Ecto neural progenitor cell (in vitro differentiated cells): ENCODE data around the gene UNC13C.
"Not testable (repeated sequence)": the region's sequence is repeated elsewhere in the genome, so short reads cannot be mapped to it uniquely, and the experiment has no call there.

Source experiments
- DNase-seq: peaks from one replicate; pipeline ENCODE4 v3.0.0-alpha.2; 2018; ENCODE audit warnings: low spot score

Gene UNC13C

GRCh38 chr15:54305138-54305537 is 326.9 kb downstream of the UNC13C start:
- no peak for DNase-seq

DNA sequence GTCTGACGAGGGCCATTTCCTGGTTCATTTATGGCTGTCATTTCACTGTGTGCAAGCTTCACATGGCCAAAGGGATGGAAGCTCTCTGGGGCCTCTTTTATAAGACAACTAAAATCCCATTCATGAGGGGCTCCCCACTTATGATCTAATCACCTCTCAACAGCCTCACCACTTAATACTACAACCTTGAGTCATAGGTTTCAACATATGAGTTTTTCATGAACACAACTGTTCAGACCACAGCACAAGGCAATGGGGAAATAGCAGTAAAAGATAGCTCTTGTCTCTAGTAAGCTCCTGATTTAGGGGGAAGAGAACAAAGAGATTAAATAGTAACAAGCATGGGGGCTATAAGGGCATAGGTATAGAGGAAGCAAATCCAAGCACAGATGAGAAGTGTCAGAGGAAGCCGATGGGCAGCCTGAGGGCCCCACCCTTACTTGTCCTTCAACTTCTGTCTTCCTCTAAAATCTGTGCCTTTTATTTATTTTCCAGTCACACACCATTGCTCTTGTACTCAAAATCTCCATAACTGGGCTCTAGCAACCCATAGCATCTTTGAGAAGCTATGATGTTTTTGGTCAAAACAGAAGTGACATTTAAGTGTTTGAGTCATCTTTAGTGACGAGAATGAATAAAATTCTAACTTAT is 329.1 kb downstream of the UNC13C start:
- no peak for DNase-seq

GRCh38 chr15:54307926-54308325 is 329.7 kb downstream of the UNC13C start:
- no peak for DNase-seq

DNA sequence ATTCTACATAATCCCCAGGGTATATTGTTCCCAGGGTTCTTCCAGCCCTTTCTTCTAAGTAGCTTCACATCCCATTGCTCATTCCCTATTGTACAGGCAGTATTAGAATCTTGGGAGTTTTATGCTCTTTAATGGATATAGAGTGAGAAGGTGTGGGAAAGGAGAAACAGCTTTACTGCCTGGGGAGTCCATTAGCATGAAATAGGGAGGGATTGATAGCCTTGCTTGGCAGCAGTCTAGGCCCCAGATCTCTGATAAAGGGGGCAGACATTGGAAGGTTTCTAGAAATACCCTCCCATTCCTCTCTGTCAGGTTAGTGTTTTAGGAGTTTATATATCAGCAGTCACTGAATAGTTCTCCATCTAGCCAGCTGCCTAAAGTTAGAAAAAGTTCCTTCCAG is 334.3 kb downstream of the UNC13C start:
- DNase-seq: no peak

- no peak for DNase-seq
Observed at GRCh38 chr15:54321426-54321825, 343.2 kb downstream of the UNC13C start.

DNA sequence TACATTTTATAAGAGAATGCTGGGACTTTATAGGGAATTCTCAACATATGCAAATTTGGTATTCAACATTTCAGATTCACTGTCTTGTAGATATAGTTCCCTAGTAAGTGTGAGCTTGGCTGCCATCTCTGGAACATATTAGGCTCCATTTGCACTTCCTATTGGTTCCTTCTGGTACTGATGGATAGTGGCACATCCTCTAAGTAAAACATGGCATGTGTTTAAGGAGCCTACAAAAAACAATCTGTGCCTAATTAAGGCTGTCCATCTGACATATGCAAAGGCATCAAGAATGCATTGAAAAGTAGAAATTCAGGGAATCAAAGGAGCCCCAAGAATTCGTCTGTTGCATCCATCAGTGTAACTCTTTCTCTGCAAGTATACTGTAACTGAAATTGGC is 344.1 kb downstream of the UNC13C start:
- no peak for DNase-seq

DNA sequence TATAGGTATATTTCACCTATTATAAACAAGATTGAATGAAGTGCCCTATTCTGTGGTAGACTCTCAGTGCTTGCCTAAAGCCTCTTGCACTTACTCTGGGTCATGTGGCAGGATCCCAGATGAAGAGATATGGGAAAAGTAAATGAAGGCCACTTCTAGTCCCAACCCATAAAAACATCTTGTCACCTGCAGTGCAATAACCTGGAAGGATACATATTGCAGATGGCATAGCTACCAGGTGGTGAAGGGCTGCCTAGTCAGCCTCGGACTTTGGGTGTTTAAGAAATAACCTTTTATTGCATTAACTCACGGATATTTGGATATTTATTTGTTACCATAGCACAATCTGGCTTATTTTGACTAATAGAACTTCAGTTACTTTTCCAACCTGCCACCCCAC is 367.1 kb downstream of the UNC13C start:
- DNase-seq: no peak

DNA sequence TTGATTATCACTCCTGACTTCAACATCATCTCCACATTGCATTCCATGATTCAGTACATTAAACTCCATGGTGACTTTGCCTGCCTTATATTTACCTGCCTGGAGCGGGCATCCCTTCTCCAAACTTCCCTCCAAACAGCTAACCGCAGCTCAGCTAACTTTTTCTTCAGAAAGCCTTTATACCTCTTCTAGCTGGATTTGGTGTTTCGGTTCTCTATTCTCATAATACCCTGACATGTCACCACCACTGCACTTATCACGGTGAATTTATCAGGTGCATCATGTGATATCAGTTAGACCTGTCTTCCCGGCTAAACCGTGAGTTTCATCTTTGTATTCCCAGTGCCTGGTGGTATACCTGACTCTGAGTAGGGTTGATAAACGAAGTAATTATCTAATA is 367.6 kb downstream of the UNC13C start:
- no peak for DNase-seq

- DNase-seq: no peak
Observed at GRCh38 chr15:54347082-54347827, 369.0 kb downstream of the UNC13C start.

GRCh38 chr15:54353726-54354125 is 375.5 kb downstream of the UNC13C start:
- no peak for DNase-seq

- DNase-seq: no peak
Observed at GRCh38 chr15:54354341-54354740, 376.1 kb downstream of the UNC13C start.

DNA sequence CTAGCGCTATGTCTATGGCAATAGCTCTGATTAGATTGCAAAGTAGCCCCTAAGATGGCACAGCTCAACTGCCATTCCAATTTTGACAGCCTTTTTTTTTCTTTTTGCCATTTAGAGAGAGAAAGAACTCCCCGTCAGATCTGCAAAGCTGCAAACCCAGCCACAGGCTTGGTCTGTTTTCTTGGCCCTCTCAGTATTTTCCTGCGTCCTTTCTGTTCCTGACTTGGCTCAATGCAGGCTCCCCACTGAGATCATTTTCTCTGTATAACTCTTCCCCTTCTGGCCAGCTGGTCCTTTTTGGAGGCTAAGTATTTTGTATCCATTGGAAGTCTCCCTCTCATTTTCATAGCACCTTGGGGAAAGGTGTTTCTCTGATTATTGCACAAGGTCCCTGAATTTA is 386.7 kb downstream of the UNC13C start:
- DNase-seq: no peak

DNA sequence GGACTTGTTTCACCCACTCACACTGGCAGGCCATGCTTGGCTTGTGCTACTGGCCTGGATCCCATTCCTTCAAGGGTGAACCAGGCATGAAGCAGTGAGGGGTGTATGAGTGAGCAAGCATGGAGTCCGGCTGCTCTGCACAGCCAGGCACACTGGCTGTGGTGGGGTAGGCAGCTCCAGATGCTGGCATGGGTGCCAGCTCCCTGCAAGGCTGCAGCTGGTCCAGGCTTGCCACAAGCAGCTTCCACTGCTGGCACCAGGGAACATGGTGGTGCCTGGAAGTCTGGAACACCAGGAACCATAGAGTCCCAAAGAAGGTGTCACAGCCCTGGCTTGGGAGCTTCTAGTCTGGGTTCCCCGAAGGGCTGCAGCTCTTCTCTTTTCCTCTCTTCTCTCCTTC is 395.1 kb downstream of the UNC13C start:
- DNase-seq: no peak

GRCh38 chr15:54374184-54374952 is 396.1 kb downstream of the UNC13C start:
- DNase-seq: no peak

GRCh38 chr15:54387799-54388198 is 409.6 kb downstream of the UNC13C start:
- no peak for DNase-seq

DNA sequence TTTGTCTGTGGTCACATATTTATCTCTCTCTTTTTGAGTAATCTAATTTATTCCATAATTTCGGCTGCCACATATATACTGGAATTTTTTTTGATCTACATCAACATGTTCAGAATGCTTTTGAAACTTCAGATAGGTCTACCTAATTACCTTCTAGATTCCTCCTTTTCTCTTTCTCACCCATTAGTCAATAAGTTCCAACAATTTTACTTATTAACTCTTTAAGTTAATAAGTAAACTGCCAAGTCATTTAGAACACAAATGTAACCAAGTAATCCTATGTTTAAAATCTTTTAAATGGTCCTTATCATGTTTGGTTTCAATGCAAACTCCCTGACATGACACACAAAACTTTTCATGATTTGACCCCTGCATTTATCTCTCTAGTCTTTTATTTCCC is 410.5 kb downstream of the UNC13C start:
- no peak for DNase-seq

- DNase-seq: no peak
Observed at GRCh38 chr15:54410481-54410880, 432.2 kb downstream of the UNC13C start.

DNA sequence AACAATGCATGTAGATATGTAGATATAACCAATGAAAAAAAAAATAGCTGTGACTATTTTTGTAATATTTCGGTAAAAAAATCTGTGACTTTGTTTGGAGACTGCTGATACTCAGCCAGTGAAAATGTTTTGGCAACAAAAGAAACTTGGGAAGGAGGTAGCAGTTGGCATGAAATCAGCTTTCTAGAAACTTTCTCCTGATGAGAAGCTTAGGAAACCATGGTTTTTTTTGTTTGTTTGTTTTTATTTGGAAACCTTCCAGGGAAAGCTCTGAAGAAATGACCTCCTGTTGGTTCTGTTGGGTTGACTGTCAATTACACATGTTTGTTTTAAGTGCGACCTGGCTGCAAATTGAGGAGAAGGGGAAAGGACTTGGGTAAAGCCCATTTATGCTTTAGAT is 445.9 kb downstream of the UNC13C start:
- no peak for DNase-seq

DNA sequence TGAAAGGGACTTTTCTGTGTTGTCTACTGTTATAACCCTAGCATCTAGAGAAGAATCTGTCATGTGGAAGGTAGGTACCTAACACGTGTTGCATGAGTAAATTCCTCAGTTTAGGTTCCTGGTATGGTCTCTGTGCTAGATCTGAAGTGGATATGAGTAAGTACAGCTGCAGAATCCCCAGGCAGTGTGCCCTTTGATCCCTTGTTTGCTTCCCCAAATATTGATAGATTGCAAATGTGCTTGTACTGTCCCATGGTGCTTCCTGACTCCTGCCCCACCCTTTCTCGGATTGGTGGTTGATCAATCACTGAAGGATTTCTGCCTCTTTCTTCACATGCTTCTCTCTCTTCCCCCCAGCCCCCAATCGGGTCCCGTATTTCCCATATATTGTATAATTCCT is 450.4 kb downstream of the UNC13C start:
- DNase-seq: no peak

- DNase-seq: not testable (repeated sequence)
Observed at GRCh38 chr15:54450288-54450687, 472.0 kb downstream of the UNC13C start.

DNA sequence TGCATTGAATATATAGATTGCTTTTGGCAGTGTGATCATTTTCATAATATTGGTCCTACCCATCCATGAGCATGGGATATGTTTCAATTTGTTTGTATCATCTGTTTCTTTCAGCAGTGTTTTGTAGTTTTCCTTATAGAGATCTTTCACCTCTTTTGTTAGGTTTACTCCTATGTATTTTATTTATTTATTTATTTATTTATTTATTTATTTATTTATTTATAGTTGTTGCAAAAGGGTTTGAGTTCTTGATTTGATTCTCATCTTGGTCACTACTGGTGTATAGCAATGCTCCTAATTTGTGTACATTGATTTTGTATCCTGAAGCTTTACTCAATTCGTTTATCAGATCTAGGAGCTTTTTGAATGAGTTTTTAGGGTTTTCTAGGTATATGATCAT is 478.2 kb downstream of the UNC13C start:
- no peak for DNase-seq

DNA sequence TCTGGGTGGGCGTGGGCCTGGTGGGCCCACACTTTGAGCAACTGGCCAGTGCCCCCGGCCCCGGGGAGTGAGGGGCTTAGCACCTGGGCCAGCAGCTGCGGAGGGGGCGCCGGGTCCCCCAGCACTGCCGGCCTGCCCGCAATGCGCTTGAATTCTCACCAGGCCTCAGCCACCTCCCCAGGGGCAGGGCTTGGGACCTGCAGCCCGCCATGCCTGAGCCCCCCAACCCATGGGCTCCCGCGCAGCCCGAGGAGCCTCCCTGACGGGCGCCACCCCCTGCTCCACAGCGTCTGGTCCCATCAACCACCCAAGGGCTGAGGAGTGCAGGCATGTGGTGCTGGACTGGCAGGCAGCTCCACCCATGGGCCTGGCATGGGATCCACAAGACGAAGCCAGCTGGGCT is 484.3 kb downstream of the UNC13C start:
- DNase-seq: no peak

- no peak for DNase-seq
Observed at GRCh38 chr15:54481819-54482218, 503.6 kb downstream of the UNC13C start.
